HFF-Myc (cell line): ENCODE data around the gene ITPR3.

Experiments used
- DNase-seq: peaks from one replicate; pipeline ENCODE4 v3.0.0-alpha.2; 2011; ENCODE audit warnings: low read depth; ENCODE audit errors: extremely low read depth
- H3K4me3 ChIP-seq: replicated peaks from 2 replicates; pipeline ENCODE4 v1.5.1; 2011; ENCODE audit warnings: low read depth, mild to moderate bottlenecking, control low read depth, low read length
- TF ChIP-seq, protein P1 (sequence below): IDR thresholded peaks from 2 replicates; pipeline ENCODE4 v1.5.1; 2012; ENCODE audit warnings: mild to moderate bottlenecking, low read depth, low read length, control low read depth; ENCODE audit errors: missing control alignments

The ITPR3 gene

DNA sequence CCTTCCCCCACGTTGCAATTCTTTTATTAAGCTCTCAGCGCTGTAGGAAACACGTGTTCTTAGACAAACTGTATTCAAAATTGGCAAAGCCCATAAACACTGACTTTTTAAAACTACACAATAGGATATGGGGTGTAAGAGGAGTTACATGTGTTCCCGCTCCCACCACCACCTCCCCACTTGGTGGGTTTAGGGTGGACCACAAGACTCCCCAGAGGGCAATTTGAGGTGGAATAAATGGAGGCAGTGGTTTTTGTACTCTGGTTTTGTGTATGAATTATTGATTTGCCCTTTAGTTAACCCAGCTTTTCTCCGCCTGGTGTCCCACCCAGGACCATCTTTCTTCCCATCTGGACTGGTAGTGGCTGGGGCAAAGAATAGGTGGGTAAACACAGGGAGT, 86.6 kb downstream of the ITPR3 start:
- H3K4me3 ChIP-seq, result no peak overlapping the region
- no peak for DNase-seq
- TF ChIP-seq, protein P1, sequence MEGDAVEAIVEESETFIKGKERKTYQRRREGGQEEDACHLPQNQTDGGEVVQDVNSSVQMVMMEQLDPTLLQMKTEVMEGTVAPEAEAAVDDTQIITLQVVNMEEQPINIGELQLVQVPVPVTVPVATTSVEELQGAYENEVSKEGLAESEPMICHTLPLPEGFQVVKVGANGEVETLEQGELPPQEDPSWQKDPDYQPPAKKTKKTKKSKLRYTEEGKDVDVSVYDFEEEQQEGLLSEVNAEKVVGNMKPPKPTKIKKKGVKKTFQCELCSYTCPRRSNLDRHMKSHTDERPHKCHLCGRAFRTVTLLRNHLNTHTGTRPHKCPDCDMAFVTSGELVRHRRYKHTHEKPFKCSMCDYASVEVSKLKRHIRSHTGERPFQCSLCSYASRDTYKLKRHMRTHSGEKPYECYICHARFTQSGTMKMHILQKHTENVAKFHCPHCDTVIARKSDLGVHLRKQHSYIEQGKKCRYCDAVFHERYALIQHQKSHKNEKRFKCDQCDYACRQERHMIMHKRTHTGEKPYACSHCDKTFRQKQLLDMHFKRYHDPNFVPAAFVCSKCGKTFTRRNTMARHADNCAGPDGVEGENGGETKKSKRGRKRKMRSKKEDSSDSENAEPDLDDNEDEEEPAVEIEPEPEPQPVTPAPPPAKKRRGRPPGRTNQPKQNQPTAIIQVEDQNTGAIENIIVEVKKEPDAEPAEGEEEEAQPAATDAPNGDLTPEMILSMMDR, result no peak

DNA sequence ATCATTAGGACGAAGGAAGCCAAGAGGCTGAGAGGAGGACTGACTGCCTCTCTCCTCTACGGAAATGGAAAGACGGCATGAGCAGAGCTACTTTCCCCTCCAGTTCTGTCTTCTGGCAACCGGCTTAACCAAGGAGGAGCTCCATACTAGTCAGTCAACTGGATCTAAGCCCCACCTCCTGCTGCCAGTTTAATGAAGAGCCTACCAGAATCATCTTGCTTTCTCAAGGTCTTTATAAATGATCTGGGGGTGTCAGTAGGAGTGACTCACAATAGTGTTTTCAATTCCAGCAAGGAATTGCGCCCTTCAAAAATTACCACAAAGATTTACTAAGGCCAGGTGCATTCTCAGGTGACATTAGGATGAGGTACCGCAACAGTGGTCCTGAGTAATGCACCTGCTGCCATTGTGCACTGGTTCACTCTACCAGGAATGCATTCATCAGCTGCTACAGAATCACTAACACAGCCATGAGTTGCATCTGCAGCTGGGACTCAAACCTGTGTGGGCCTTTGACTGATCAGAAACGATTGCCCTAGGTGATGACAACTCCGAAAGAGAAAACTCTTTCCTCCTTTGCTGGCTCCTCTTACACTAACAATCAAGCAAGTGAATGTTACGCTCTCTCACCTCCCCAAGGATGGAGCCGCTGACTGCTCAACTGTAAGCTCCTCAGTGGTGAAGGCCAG, 87.5 kb downstream of the ITPR3 start:
- TF ChIP-seq, protein P1, result no peak
- H3K4me3 ChIP-seq, result no peak overlapping the region
- no peak for DNase-seq

GRCh38 chr6:33709605-33710295, 88.6 kb downstream of the ITPR3 start:
- TF ChIP-seq, protein P1, result no peak
- peak overlapping the region; percentile 63 for H3K4me3 ChIP-seq
- DNase-seq, result no peak

GRCh38 chr6:33710296-33711121, 89.4 kb downstream of the ITPR3 start:
- TF ChIP-seq, protein P1, result no peak
- H3K4me3 ChIP-seq, result peak overlapping the region; percentile 63
- no peak for DNase-seq

DNA sequence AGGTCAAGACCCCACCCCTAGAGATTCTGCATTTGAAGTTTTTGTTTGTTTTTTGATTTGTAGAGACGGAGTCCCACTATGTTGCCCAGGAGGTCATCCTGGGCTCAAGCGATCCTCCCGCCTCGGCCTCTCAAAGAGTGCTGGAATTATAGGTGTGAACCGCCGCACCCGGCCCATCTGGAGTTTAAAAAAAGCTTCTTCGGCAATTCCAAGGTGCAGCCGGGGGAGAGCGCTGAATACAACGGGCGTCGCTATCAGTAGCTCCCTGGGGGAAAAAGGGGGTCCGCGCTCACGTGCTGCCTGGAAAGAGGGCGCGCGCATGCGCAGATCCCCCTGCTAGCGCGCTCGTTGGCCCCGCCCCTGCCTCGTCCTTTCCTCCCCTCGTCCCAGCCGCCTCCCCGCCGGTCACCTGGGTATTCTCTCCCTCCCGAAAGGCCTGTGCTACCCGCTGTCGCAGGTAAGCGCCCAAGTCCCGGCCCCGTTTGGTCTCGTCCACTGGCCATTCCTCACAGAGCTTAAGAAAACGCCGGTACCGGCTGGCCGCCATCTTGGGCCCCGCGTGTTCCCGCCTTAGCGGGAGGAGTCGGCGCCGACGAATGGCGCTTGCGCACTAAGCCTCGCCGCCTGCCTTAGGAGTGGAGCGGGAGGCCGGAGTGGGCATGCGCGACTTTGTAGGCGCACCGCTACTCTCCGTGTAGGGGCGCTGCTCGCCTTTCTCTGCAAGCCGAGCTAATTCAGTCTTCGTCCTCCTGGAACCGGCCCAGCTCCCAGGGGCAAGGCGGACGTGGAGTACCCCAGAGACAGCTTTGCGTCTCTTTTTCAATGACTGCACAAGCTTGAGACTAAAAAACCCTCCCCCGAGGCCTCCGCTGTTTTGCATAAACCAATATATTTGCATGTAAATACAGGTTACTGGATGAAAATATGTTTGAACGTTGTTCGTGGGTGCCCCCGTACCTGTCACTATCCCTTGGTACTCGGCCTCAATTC, 90.3 kb downstream of the ITPR3 start, which contains the start of gene UQCC2:
TSS of gene UQCC2 (minus strand) at position 561 of the 990 bp plus-strand sequence. CDS start at position 547, 14 bp downstream.
- TF ChIP-seq, protein P1, result peak; percentile 68
- peak; percentile 85 for DNase-seq
- peak within 1 kb of the TSS; percentile 63 for H3K4me3 ChIP-seq

GRCh38 chr6:33712914-33713313, 91.8 kb downstream of the ITPR3 start:
- no peak for DNase-seq
- TF ChIP-seq, protein P1, result no peak
- H3K4me3 ChIP-seq, result no peak overlapping the region
